ENCODE results near the gene PLD5.
"Not testable (repeated sequence)": the region's sequence is repeated elsewhere in the genome, so short reads cannot be mapped to it uniquely, and the experiment has no call there.

- TF ChIP-seq, protein P1, sequence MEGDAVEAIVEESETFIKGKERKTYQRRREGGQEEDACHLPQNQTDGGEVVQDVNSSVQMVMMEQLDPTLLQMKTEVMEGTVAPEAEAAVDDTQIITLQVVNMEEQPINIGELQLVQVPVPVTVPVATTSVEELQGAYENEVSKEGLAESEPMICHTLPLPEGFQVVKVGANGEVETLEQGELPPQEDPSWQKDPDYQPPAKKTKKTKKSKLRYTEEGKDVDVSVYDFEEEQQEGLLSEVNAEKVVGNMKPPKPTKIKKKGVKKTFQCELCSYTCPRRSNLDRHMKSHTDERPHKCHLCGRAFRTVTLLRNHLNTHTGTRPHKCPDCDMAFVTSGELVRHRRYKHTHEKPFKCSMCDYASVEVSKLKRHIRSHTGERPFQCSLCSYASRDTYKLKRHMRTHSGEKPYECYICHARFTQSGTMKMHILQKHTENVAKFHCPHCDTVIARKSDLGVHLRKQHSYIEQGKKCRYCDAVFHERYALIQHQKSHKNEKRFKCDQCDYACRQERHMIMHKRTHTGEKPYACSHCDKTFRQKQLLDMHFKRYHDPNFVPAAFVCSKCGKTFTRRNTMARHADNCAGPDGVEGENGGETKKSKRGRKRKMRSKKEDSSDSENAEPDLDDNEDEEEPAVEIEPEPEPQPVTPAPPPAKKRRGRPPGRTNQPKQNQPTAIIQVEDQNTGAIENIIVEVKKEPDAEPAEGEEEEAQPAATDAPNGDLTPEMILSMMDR (IDR thresholded peaks at IDR 0.05): not testable (repeated sequence)
- TF ChIP-seq EP300 (IDR thresholded peaks at IDR 0.05): not testable (repeated sequence)
Measured at GRCh38 chr1:242264419-242264818, 260.1 kb downstream of the PLD5 start.

Data from ovary (tissue), 3 donors.